Measurements from ENCODE around the gene FOXC2. TPM values are rescaled to one million over a fixed set of nuclear protein-coding genes. Genes with fewer than 3 reads are reported as not detected.

Gene FOXC2
- total RNA-seq, 4 donors from 2014 or later, result 0.38 TPM; not detected in 3

DNA sequence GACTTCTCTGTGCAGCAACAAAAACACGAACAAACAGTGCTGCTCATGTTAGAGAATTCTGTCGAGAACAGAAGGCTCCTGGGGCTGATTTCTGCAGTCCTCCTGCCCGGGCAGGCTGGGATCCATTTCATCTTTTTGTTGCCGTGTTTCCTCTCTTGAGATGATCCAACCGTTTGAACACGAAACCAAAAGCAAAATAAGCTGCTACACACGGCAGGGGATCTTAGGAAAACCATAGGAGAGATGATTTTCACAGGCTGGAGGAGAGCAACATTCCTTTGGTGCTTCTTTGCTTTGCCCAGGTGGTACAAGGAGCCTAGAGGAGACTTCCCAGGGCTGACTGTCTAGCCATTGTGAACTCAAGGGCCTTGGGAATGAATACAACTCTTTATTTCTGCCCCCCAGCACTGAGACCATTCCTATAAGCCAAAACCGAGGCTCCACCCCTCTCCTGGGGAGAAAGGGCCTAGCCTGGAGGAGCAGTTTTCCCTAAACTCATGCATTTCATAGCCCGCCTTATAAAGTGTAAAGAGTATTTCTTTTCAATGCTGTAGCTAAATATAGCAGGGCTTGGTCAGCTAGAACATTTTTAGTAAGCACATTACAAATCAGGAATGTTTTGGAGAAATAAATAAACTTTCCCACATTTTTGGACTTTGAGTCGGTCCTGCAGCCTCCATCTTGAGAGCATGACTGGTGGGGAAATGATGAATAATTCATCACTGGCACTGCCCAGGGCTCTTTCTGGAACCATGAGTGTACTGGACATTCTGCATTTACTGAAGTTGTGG, 19.4 kb downstream of the FOXC2 start:
- no peak for TF ChIP-seq CTCF (IDR thresholded peaks at IDR 0.05; ENCODE audit: low read depth)

GRCh38 chr16:86587487-86587886, 20.9 kb downstream of the FOXC2 start:
- TF ChIP-seq CTCF (IDR thresholded peaks at IDR 0.05; ENCODE audit: low read depth), result no peak

DNA sequence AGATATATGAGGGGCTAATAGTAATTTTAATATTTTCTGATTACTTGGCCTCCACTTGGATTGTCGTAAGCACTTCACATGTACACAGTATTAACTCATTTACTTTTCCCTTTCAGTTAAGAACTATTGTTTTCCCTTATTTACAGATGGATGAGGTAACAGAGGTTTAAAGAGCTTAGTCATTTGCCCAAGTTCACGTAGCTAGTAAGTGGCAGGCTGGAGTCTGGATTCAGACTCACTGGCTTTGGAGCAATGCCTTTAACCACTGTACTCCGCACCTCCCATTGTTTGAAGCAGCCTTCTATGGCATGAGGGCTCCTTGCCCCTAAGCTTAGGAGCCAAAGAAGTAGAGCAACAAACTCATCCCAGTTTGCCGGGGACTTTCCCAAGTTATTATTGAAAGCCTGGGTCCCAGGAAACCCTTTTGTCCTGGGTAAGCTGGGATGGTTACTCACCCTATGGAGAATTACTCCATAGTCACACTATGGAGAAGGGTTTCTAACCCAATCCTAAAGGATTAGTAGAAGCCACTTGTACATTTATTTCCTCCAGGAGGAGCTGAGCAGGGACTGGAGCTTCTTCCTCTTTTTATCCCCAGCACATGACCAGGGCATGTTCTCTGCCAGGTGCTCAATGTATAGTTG, 24.0 kb downstream of the FOXC2 start:
- no peak for TF ChIP-seq CTCF (IDR thresholded peaks at IDR 0.05; ENCODE audit: low read depth)

DNA sequence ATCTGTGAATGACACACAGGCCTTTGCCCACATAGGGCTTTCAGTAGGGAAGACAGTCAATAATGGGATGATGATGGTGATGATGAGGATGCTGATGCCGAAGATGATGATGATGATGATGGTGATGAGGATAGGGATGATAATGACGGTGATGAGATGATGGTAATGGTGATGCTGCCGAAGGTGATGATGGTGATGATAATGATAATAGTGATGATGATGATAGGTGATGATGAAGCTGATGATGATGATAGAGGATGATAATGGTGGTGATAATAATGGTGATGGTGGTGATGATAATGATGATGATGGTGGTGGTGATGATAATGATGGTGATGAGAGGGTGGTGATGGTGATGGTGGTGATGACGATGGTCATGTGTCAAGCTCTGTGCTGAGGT, 24.6 kb downstream of the FOXC2 start:
- TF ChIP-seq CTCF (IDR thresholded peaks at IDR 0.05; ENCODE audit: low read depth), result no peak

GRCh38 chr16:86593913-86594620, 27.4 kb downstream of the FOXC2 start:
- TF ChIP-seq CTCF (IDR thresholded peaks at IDR 0.05; ENCODE audit: low read depth), result no peak

- no peak for TF ChIP-seq CTCF (IDR thresholded peaks at IDR 0.05; ENCODE audit: low read depth)
Observed at GRCh38 chr16:86594721-86595120, 28.1 kb downstream of the FOXC2 start.

GRCh38 chr16:86595983-86596605, 29.5 kb downstream of the FOXC2 start:
- TF ChIP-seq CTCF (IDR thresholded peaks at IDR 0.05; ENCODE audit: low read depth), result no peak

Measured in subcutaneous adipose tissue (tissue), 4 donors.